SK-N-SH (cell line): ENCODE measurements around the gene MEX3D. TPM values are rescaled to one million over a fixed set of nuclear protein-coding genes. Genes with fewer than 3 reads are reported as not detected.

ENCODE experiments used
- CTCF ChIA-PET: fragments of 300-600, 350-600 bp; formaldehyde crosslinking; extraction: SDS; loops from one replicate; lab custom pipeline; 2021; lab: Yijun Ruan, JAX
- POLR2A ChIA-PET: fragments of 350-600 bp; sonication (Branson Sonifier 250); formaldehyde crosslinking; extraction: SDS; loops from one replicate; lab custom pipeline; 2020; ENCODE audit warnings: antibody characterized with exemption, inconsistent platforms; lab: Yijun Ruan, JAX
- DNase-seq: peaks from one replicate; pipeline ENCODE4 v3.0.0; 2012
- H2AFZ ChIP-seq: fragments of 200-600 bp; sonication (generic); 2 replicates; pipeline ENCODE4 v1.8.1; 2016; ENCODE audit warnings: antibody characterized with exemption, mild to moderate bottlenecking, low read depth
- H3F3A ChIP-seq: fragments of 200-600 bp; sonication (generic); replicated peaks from 2 replicates; pipeline ENCODE3; 2016; ENCODE audit warnings: antibody characterized with exemption, mild to moderate bottlenecking; ENCODE audit not compliant: insufficient read depth
- H3K27ac ChIP-seq, 2 experiments: fragments of 200-500 bp in 1 of 2; fragments of 200-600 bp in 1 of 2; sonication (Bioruptor generic) in 1 of 2; sonication (generic), shearing (Covaris generic) in 1 of 2; 2 replicates each; pipeline versions ENCODE4 v1.5.1 to v1.6.1; 2014 to 2016; ENCODE audit warnings: low read depth in 2 of 2, inconsistent platforms in 1 of 2, low read length in 1 of 2, mild to moderate bottlenecking in 1 of 2, mixed read lengths in 1 of 2
- H3K27me3 ChIP-seq: fragments of 200-600 bp; sonication (generic), shearing (Covaris generic); 2 replicates; pipeline ENCODE4 v1.6.1; 2016; ENCODE audit warnings: mixed run types; ENCODE audit not compliant: insufficient read depth
- H3K36me3 ChIP-seq, 2 experiments: fragments of 200-500 bp in 1 of 2; fragments of 200-600 bp in 1 of 2; sonication (Bioruptor generic) in 1 of 2; sonication (generic) in 1 of 2; replicated peaks in 1 of 2; 2 replicates each; pipeline versions ENCODE3 to v1.5.1; 2014 to 2016; ENCODE audit warnings: low read length in 1 of 2, mild to moderate bottlenecking in 1 of 2; ENCODE audit not compliant: insufficient read depth in 2 of 2, control insufficient read depth in 1 of 2
- H3K4me1 ChIP-seq, 2 experiments: fragments of 200-500 bp in 1 of 2; fragments of 200-600 bp in 1 of 2; sonication (Bioruptor generic) in 1 of 2; sonication (generic), shearing (Covaris generic) in 1 of 2; 2 replicates each; pipeline versions ENCODE4 v1.5.1 to v1.6.1; 2014 to 2016; ENCODE audit warnings: low read depth in 1 of 2, low read length in 1 of 2, mixed run types in 1 of 2; ENCODE audit not compliant: insufficient read depth in 2 of 2, control insufficient read depth in 1 of 2
- H3K4me2 ChIP-seq: fragments of 200-600 bp; sonication (generic), shearing (Covaris generic); 2 replicates; pipeline ENCODE4 v1.6.1; 2017; ENCODE audit warnings: mixed run types
- H3K4me3 ChIP-seq, 2 experiments: fragments of 200-500 bp in 1 of 2; fragments of 200-600 bp in 1 of 2; sonication (Bioruptor generic) in 1 of 2; sonication (generic), shearing (Covaris generic) in 1 of 2; 2 replicates each; pipeline versions ENCODE4 v1.5.1 to v1.8.1; 2014 to 2016; ENCODE audit warnings: low read depth in 2 of 2, inconsistent platforms in 1 of 2, low read length in 1 of 2, mild to moderate bottlenecking in 1 of 2, mixed read lengths in 1 of 2, moderate library complexity in 1 of 2
- H3K79me2 ChIP-seq: fragments of 200-600 bp; sonication (generic); 2 replicates; pipeline ENCODE4 v1.8.1; 2017; ENCODE audit warnings: mild to moderate bottlenecking; ENCODE audit not compliant: insufficient read depth
- H3K9ac ChIP-seq: fragments of 200-600 bp; sonication (generic); 2 replicates; pipeline ENCODE4 v1.6.1; 2017; ENCODE audit warnings: mixed run types
- H3K9me2 ChIP-seq: fragments of 200-600 bp; sonication (generic); 2 replicates; pipeline ENCODE4 v1.6.1; 2017; ENCODE audit warnings: mixed run types
- H3K9me3 ChIP-seq: fragments of 200-600 bp; sonication (generic); 2 replicates; pipeline ENCODE4 v1.6.1; 2017; ENCODE audit warnings: mixed run types, mild to moderate bottlenecking, moderate library complexity
- H4K20me1 ChIP-seq: fragments of 200-600 bp; sonication (generic); 2 replicates; pipeline ENCODE4 v1.6.1; 2017; ENCODE audit warnings: mild to moderate bottlenecking, mixed run types; ENCODE audit not compliant: insufficient read depth
- CHD2 ChIP-seq: fragments of 150-350 bp; IDR thresholded peaks from 2 replicates; pipeline ENCODE4 v1.6.1; 2018; ENCODE audit warnings: low read length; ENCODE audit not compliant: partially characterized antibody
- EP300 ChIP-seq, 2 experiments: IDR thresholded peaks; 2 replicates each; pipeline versions ENCODE4 v1.4.0 to v1.6.1; 2012; ENCODE audit warnings: borderline replicate concordance in 1 of 2, low read depth in 1 of 2, low read length in 1 of 2
- EZH2phosphoT487 ChIP-seq: fragments of 200-600 bp; sonication (generic); IDR thresholded peaks from 2 replicates; pipeline ENCODE4 v1.6.1; 2017; ENCODE audit warnings: low read depth, mixed run types, mild to moderate bottlenecking, antibody characterized with exemption, moderate library complexity, borderline replicate concordance
- FOXM1 ChIP-seq: IDR thresholded peaks from 2 replicates; pipeline ENCODE4 v1.4.0; 2012; ENCODE audit warnings: low read depth, mild to moderate bottlenecking
- JUND ChIP-seq: IDR thresholded peaks from 2 replicates; pipeline ENCODE4 v1.4.0; 2012
- MEF2A ChIP-seq: IDR thresholded peaks from 2 replicates; pipeline ENCODE4 v1.4.0; 2012; ENCODE audit warnings: low read depth, borderline replicate concordance
- MXI1 ChIP-seq: IDR thresholded peaks from 2 replicates; pipeline ENCODE4 v1.6.1; 2012; ENCODE audit warnings: mild to moderate bottlenecking, low read depth, low read length, improper control_type of control experiment
- NFIC ChIP-seq: IDR thresholded peaks from 2 replicates; pipeline ENCODE4 v1.4.0; 2012; ENCODE audit warnings: borderline replicate concordance
- NRF1 ChIP-seq: IDR thresholded peaks from 2 replicates; pipeline ENCODE4 v1.6.1; 2012; ENCODE audit warnings: low read depth, mild to moderate bottlenecking, low read length
- POLR2AphosphoS5 ChIP-seq: IDR thresholded peaks from 2 replicates; pipeline ENCODE4 v1.6.1; 2012; ENCODE audit warnings: low read depth, low read length
- RFX5 ChIP-seq: IDR thresholded peaks from 2 replicates; pipeline ENCODE4 v1.6.1; 2012; ENCODE audit warnings: mild to moderate bottlenecking, improper control_type of control experiment, low read length
- RXRA ChIP-seq: IDR thresholded peaks from 2 replicates; pipeline ENCODE4 v1.4.0; 2012; ENCODE audit warnings: low read depth, mild to moderate bottlenecking, borderline replicate concordance
- SMC3 ChIP-seq: IDR thresholded peaks from 2 replicates; pipeline ENCODE4 v1.6.1; 2012; ENCODE audit warnings: low read depth, low read length, improper control_type of control experiment
- TAF1 ChIP-seq: IDR thresholded peaks from 2 replicates; pipeline ENCODE4 v1.6.1; 2012; ENCODE audit warnings: low read depth, mild to moderate bottlenecking, low read length, moderate library complexity, borderline replicate concordance
- TEAD4 ChIP-seq: IDR thresholded peaks from 2 replicates; pipeline ENCODE4 v1.4.0; 2012; ENCODE audit warnings: mild to moderate bottlenecking, borderline replicate concordance; ENCODE audit not compliant: insufficient read depth
- WGBS: methylation state at CpG from one replicate; pipeline ENCODE4 v1.1.6; 2017; ENCODE audit warnings: low lambda C conversion rate; 5-methylcytosine and 5-hydroxymethylcytosine counted together
- polyA plus RNA-seq, 3 experiments: library from polyadenylated mRNA; depleted of rRNA; stranded (reverse); fragments of >200 nt; gene quantifications; 2 replicates each; pipeline ENCODE4 v1.2.3, GENCODE V29; 2012
- TF ChIP-seq, protein P1 (sequence below): IDR thresholded peaks from 2 replicates; pipeline ENCODE4 v1.6.1; 2012; ENCODE audit warnings: mild to moderate bottlenecking, low read depth, low read length, moderate library complexity
- TF ChIP-seq, protein P2 (sequence below): fragments of 150-350 bp; IDR thresholded peaks from 2 replicates; pipeline ENCODE4 v1.6.1; 2017; ENCODE audit warnings: antibody characterized with exemption, low read length, low read depth, borderline replicate concordance
- TF ChIP-seq, protein P3 (sequence below): IDR thresholded peaks from 2 replicates; pipeline ENCODE4; 2012

The MEX3D gene
- polyA plus RNA-seq, 1 of the 3 experiments (the other 2 are of a cell fraction) = 14.9 TPM

DNA sequence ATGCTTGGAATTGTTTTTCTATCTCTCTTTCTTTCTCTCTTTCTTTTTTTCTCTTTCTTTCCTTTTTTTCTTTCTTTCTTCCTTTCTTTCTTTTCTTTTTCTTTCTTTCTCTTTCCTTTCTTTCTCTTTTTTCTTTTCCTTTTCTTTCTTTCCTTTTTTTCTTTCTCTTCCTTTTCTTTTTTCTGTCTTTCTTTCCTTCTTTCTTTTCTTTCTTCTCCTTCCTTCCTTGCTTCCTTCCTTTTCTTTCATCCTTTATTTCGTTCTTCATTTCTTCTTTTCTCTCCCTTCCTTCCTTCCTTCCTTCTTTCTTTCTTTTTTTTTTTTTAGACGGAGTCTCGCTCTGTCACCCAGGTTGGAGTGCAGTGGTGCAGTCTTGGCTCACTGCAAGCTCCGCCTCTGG lies 1.9 kb upstream of the MEX3D start (continued):
- TF ChIP-seq, protein P1, sequence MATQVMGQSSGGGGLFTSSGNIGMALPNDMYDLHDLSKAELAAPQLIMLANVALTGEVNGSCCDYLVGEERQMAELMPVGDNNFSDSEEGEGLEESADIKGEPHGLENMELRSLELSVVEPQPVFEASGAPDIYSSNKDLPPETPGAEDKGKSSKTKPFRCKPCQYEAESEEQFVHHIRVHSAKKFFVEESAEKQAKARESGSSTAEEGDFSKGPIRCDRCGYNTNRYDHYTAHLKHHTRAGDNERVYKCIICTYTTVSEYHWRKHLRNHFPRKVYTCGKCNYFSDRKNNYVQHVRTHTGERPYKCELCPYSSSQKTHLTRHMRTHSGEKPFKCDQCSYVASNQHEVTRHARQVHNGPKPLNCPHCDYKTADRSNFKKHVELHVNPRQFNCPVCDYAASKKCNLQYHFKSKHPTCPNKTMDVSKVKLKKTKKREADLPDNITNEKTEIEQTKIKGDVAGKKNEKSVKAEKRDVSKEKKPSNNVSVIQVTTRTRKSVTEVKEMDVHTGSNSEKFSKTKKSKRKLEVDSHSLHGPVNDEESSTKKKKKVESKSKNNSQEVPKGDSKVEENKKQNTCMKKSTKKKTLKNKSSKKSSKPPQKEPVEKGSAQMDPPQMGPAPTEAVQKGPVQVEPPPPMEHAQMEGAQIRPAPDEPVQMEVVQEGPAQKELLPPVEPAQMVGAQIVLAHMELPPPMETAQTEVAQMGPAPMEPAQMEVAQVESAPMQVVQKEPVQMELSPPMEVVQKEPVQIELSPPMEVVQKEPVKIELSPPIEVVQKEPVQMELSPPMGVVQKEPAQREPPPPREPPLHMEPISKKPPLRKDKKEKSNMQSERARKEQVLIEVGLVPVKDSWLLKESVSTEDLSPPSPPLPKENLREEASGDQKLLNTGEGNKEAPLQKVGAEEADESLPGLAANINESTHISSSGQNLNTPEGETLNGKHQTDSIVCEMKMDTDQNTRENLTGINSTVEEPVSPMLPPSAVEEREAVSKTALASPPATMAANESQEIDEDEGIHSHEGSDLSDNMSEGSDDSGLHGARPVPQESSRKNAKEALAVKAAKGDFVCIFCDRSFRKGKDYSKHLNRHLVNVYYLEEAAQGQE = no peak
- TF ChIP-seq, all 33 proteins: peak for 0

DNA sequence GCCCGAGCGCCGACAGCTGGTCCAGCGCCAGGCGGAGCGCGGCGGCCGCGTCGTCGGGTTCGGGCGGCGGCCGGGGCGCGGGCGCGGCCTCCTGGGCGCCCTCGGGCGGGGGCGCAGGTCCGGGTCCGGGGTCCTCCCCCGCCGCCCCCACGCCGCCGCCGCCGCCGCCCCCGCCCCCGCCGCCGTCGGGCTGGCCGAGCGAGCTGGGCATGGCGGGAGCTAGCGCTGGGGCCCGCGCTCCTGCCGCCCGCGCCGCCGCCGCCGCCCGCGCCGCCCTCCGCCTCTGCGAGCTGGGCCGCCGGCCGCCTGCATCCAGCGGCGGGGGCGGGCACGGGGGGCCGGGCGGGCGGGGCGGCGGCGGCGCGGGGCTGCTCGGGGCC lies 287 bp downstream of the MEX3D start:
- Histone ChIP-seq H4K20me1 (peaks cover 36% of the 10 kb centered on the region), H3K9me2 (no peaks in the 10 kb centered on the region)

DNA sequence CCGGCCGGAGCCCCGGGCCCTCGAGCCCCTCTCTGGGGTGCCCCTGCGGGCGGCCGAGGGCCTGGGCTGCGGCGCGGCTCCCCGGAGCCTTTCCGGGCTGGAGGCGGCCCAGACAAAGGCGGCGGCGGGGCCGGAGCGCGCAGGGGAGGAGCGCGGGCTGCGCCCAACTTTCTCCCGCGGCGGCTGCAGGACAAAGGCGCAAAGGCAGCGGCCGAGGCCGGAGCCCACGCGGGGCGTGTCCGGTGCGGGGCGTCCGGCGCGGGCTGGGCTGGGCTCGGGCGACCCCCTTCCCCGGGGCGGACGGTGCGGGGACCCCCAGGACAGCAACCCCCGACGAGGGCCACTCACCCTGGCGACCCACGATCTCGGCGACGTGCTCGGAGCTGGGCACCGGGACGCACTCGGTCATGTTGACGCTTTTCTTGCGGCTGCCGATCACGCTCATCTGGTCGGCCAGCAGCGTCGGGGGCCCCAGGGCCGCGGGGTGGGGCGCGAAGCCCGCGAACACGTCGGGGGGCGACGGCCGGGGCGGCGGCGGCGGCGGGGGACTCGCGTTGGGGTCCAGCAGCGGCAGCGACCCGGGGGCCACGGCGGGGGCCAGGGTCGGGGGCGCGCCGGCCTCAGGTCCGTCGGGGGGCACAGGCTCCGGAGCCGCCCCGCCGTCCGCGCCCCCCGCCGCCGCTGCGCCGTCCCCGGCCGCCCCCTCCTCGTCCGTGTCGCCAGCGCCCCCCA lies 843 bp downstream of the MEX3D start:
- H2AFZ ChIP-seq = no peak overlapping the region
- H3K4me2 ChIP-seq = peak overlapping the region; percentile 95
- no peaks in the 10 kb centered on the region for H3K9me2 ChIP-seq
- H3K9ac ChIP-seq = peak overlapping the region; percentile 99
- no peaks in the 10 kb centered on the region for H3K36me3 ChIP-seq
- no peaks in the 10 kb centered on the region for H3K27me3 ChIP-seq
- WGBS = 0% methylated on average over 11 of the region's 108 CpGs
- peak overlapping the region; percentile 86 for H3K27ac ChIP-seq
- peaks cover 51% of the 10 kb centered on the region for H3K79me2 ChIP-seq
- CTCF ChIA-PET = interaction anchor here (1.1 to 5.0 kb wide), 2 partner anchors 9 to 22 kb away, joined by 3 to 37 read pairs; no protein-coding TSS in a partner anchor
- H3K4me1 ChIP-seq = peaks cover 0 to 12% of the 10 kb centered on the region in 2 experiments; a peak in 2 of 4 replicates
- peak; percentile 72 for DNase-seq
- H3K9me3 ChIP-seq = no peaks in the 10 kb centered on the region
- H4K20me1 ChIP-seq = peaks cover 41% of the 10 kb centered on the region
- H3K4me3 ChIP-seq = peak overlapping the region; percentile 66 to 93
- H3F3A ChIP-seq = peaks cover 6% of the 10 kb centered on the region
- POLR2A ChIA-PET = interaction anchor here (0.9 to 1.7 kb wide), 5 partner anchors 23 to 162 kb away, joined by 3 to 7 read pairs (median 4); no protein-coding TSS in a partner anchor
- TF ChIP-seq MXI1 (no peak), SMC3 (no peak), CHD2 (no peak), NFIC (no peak), RFX5 (no peak), RXRA (no peak), EZH2phosphoT487 (no peak), JUND (no peak), TAF1 (no peak), MEF2A (no peak), FOXM1 (no peak)
- TF ChIP-seq, protein P2, sequence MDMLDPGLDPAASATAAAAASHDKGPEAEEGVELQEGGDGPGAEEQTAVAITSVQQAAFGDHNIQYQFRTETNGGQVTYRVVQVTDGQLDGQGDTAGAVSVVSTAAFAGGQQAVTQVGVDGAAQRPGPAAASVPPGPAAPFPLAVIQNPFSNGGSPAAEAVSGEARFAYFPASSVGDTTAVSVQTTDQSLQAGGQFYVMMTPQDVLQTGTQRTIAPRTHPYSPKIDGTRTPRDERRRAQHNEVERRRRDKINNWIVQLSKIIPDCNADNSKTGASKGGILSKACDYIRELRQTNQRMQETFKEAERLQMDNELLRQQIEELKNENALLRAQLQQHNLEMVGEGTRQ = no peak

More for the DNA sequence above, 287 bp downstream of the MEX3D start:
- Histone ChIP-seq H3K9me3 (no peaks in the 10 kb centered on the region), H3K4me3 (peak overlapping the region in 1 of 2 experiments; percentile 66; a peak in 2 of 4 replicates), H2AFZ (no peak overlapping the region), H3K79me2 (peaks cover 45% of the 10 kb centered on the region), H3F3A (peaks cover 6% of the 10 kb centered on the region), H3K4me1 (peaks cover 0 to 12% of the 10 kb centered on the region in 2 experiments; a peak in 2 of 4 replicates), H3K27ac (peak overlapping the region in 1 of 2 experiments; percentile 86; a peak in 1 of 4 replicates), H3K27me3 (no peaks in the 10 kb centered on the region), H3K36me3 (no peaks in the 10 kb centered on the region), H3K9ac (no peak overlapping the region), H3K4me2 (no peak overlapping the region)
- CTCF ChIA-PET = interaction anchor here (1.1 kb wide), 1 partner anchor 9 kb away, joined by 3 read pairs; no protein-coding TSS in a partner anchor
- 0% methylated on average over 5 of the region's 73 CpGs for WGBS
- POLR2A ChIA-PET = no interaction called here
- TF ChIP-seq NRF1 (no peak), TEAD4 (no peak), POLR2AphosphoS5 (no peak), EP300 (IDR thresholded peaks at IDR 0.05; ENCODE audit: borderline replicate concordance in 1 of 2, low read depth in 1 of 2, low read length in 1 of 2) (no peak), EZH2phosphoT487 (no peak)
- TF ChIP-seq, protein P3, sequence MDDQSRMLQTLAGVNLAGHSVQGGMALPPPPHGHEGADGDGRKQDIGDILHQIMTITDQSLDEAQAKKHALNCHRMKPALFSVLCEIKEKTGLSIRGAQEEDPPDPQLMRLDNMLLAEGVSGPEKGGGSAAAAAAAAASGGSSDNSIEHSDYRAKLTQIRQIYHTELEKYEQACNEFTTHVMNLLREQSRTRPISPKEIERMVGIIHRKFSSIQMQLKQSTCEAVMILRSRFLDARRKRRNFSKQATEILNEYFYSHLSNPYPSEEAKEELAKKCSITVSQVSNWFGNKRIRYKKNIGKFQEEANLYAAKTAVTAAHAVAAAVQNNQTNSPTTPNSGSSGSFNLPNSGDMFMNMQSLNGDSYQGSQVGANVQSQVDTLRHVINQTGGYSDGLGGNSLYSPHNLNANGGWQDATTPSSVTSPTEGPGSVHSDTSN = no peak
- DNase-seq = peak; percentile 78
